ENCODE results near the gene CDK11B. TPM values are rescaled to one million over a fixed set of nuclear protein-coding genes. Genes with fewer than 3 reads are reported as not detected.

Gene CDK11B
- total RNA-seq, 1 donor from 2014 or later, result 12.6 TPM

GRCh38 chr1:1614954-1615255 lies 43.9 kb downstream of the CDK11B start:
- H3K9me3 ChIP-seq (ENCODE audit: low read depth), result no peaks in the 10 kb centered on the region
- peaks cover 18% of the 10 kb centered on the region for H3F3A ChIP-seq (ENCODE audit: low read depth)
- H3K4me3 ChIP-seq, result peak overlapping the region; percentile 92
- no peaks in the 10 kb centered on the region for H3K9me3 Mint-ChIP-seq
- no peak overlapping the region for H3K27ac ChIP-seq
- peak overlapping the region; percentile 81 for H3K4me2 ChIP-seq
- peaks cover 11% of the 10 kb centered on the region for H3K4me1 ChIP-seq
- H3K36me3 Mint-ChIP-seq, result peaks cover 8% of the 10 kb centered on the region
- peaks cover 2% of the 10 kb centered on the region for H3K27me3 Mint-ChIP-seq (ENCODE audit: insufficient read depth, low read depth)
- H4K20me1 ChIP-seq (ENCODE audit: low read depth), result peaks cover 37% of the 10 kb centered on the region
- H2AFZ ChIP-seq (replicated peaks), result no peak overlapping the region
- peaks cover 26% of the 10 kb centered on the region for H3K4me1 Mint-ChIP-seq
- peak overlapping the region; percentile 86 for H3K27ac Mint-ChIP-seq
- no peak for DNase-seq (ENCODE audit: low spot score)
- peak overlapping the region; percentile 95 for H3K4me3 Mint-ChIP-seq
- no peaks in the 10 kb centered on the region for H3K27me3 ChIP-seq
- H3K79me2 ChIP-seq (ENCODE audit: low read depth), result peaks cover 30% of the 10 kb centered on the region
- H3K36me3 ChIP-seq, result no peaks in the 10 kb centered on the region
- TF ChIP-seq CTCF (IDR thresholded peaks at IDR 0.05), result no peak
- TF ChIP-seq EZH2 (IDR thresholded peaks at IDR 0.05), result no peak
- TF ChIP-seq EZH2phosphoT487 (IDR thresholded peaks at IDR 0.05), result no peak
- peak overlapping the region; percentile 0 for H3K9ac ChIP-seq

- no peak overlapping the region for H3K27ac ChIP-seq
- no peak overlapping the region for H2AFZ ChIP-seq (replicated peaks)
- H3K9me3 Mint-ChIP-seq, result no peaks in the 10 kb centered on the region
Measured at GRCh38 chr1:1614204-1614953, 44.4 kb downstream of the CDK11B start.

GRCh38 chr1:1613509-1614082 lies 45.2 kb downstream of the CDK11B start:
- peak overlapping the region; percentile 95 for H3K4me3 Mint-ChIP-seq
- no peak overlapping the region for H3K27ac ChIP-seq
- H3K4me2 ChIP-seq, result peak overlapping the region; percentile 81
- H3K4me3 ChIP-seq, result peak overlapping the region; percentile 92
- H3K9ac ChIP-seq, result no peak overlapping the region
- H3K4me1 ChIP-seq, result peaks cover 11% of the 10 kb centered on the region
- peaks cover 26% of the 10 kb centered on the region for H3K4me1 Mint-ChIP-seq
- H3K36me3 Mint-ChIP-seq, result peaks cover 8% of the 10 kb centered on the region
- H3K27me3 ChIP-seq, result no peaks in the 10 kb centered on the region
- TF ChIP-seq EZH2phosphoT487 (IDR thresholded peaks at IDR 0.05), result no peak
- no peak for TF ChIP-seq CTCF (IDR thresholded peaks at IDR 0.05)
- no peak overlapping the region for H3K27ac Mint-ChIP-seq
- H2AFZ ChIP-seq (replicated peaks), result no peak overlapping the region
- peaks cover 37% of the 10 kb centered on the region for H4K20me1 ChIP-seq (ENCODE audit: low read depth)
- no peaks in the 10 kb centered on the region for H3K36me3 ChIP-seq
- peaks cover 30% of the 10 kb centered on the region for H3K79me2 ChIP-seq (ENCODE audit: low read depth)
- peaks cover 19% of the 10 kb centered on the region for H3F3A ChIP-seq (ENCODE audit: low read depth)
- no peaks in the 10 kb centered on the region for H3K9me3 ChIP-seq (ENCODE audit: low read depth)
- H3K9me3 Mint-ChIP-seq, result no peaks in the 10 kb centered on the region
- no peak for DNase-seq (ENCODE audit: low spot score)
- peaks cover 2% of the 10 kb centered on the region for H3K27me3 Mint-ChIP-seq (ENCODE audit: insufficient read depth, low read depth)

More at GRCh38 chr1:1614204-1614953, 44.4 kb downstream of the CDK11B start:
- Histone ChIP-seq H3K4me1 (peaks cover 11% of the 10 kb centered on the region), H3K27me3 (no peaks in the 10 kb centered on the region), H3K9me3 (ENCODE audit: low read depth) (no peaks in the 10 kb centered on the region), H3K9ac (peak overlapping the region; percentile 0), H4K20me1 (ENCODE audit: low read depth) (peaks cover 37% of the 10 kb centered on the region), H3F3A (ENCODE audit: low read depth) (peaks cover 19% of the 10 kb centered on the region), H3K4me3 (peak overlapping the region; percentile 92), H3K4me2 (peak overlapping the region; percentile 81), H3K36me3 (no peaks in the 10 kb centered on the region), H3K79me2 (ENCODE audit: low read depth) (peaks cover 30% of the 10 kb centered on the region)
- H3K4me1 Mint-ChIP-seq, result peaks cover 26% of the 10 kb centered on the region
- H3K27ac Mint-ChIP-seq, result peak overlapping the region; percentile 86
- peaks cover 8% of the 10 kb centered on the region for H3K36me3 Mint-ChIP-seq
- peak overlapping the region; percentile 95 for H3K4me3 Mint-ChIP-seq
- H3K27me3 Mint-ChIP-seq (ENCODE audit: insufficient read depth, low read depth), result peaks cover 2% of the 10 kb centered on the region
- no peak for DNase-seq (ENCODE audit: low spot score)
- no peak for TF ChIP-seq CTCF (IDR thresholded peaks at IDR 0.05)
- no peak for TF ChIP-seq EZH2phosphoT487 (IDR thresholded peaks at IDR 0.05)
- TF ChIP-seq EZH2 (IDR thresholded peaks at IDR 0.05), result no peak
